ENCODE data around the gene VEGFC. TPM values are rescaled to one million over a fixed set of nuclear protein-coding genes. Genes with fewer than 3 reads are reported as not detected.

The VEGFC gene
- total and polyA plus RNA-seq, 7 experiments from 2014 or later, result not detected

DNA sequence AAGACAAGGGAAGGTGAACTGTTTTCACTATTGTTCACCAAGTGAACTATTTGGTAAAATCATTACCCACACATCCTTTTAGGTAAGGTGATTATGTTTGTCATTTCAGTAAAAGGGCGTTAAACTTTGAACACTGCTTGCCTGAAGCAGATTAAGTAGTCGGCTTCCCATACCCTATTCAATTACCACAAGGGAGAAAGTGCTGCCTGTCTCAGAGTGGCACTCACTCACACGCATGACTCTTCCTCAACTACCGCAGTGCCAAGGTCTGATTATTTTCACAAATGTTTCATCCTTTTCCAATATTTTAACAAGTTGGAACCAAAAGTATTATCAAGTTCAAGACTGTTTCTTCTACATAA, 11.0 kb downstream of the VEGFC start:
- Mint-ChIP-seq H3K4me3 (no peak overlapping the region), H3K9me3 (peaks cover 0 to 5% (median 0%) of the 10 kb centered on the region in 11 donors), H3K27ac (no peak overlapping the region), H3K27me3 (peaks cover 0 to 7% (median 4%) of the 10 kb centered on the region in 5 donors), H3K36me3 (no peaks in the 10 kb centered on the region), H3K4me1 (no peaks in the 10 kb centered on the region)
- Histone ChIP-seq H3K36me3 (ENCODE audit: control insufficient read depth in 2 of 3, insufficient read depth in 3 of 3, low read length in 3 of 3) (no peaks in the 10 kb centered on the region), H3K4me3 (ENCODE audit: low read length) (no peak overlapping the region), H3K27me3 (ENCODE audit: control insufficient read depth in 2 of 2, insufficient read depth in 2 of 2, low read length in 2 of 2) (no peaks in the 10 kb centered on the region), H3K4me1 (ENCODE audit: control insufficient read depth in 2 of 2, insufficient read depth in 2 of 2, low read length in 2 of 2) (no peaks in the 10 kb centered on the region), H3K9me3 (ENCODE audit: control insufficient read depth in 2 of 3, low read length in 3 of 3) (no peaks in the 10 kb centered on the region), H3K27ac (ENCODE audit: low read depth, low read length) (no peak overlapping the region)
- CTCF ChIA-PET, result no interaction called here
- POLR2A ChIA-PET, result no interaction called here
- ATAC-seq (no peak), DNase-seq (no peak)
- intact Hi-C loops (cut with micrococcal nuclease), result no loop called here

DNA sequence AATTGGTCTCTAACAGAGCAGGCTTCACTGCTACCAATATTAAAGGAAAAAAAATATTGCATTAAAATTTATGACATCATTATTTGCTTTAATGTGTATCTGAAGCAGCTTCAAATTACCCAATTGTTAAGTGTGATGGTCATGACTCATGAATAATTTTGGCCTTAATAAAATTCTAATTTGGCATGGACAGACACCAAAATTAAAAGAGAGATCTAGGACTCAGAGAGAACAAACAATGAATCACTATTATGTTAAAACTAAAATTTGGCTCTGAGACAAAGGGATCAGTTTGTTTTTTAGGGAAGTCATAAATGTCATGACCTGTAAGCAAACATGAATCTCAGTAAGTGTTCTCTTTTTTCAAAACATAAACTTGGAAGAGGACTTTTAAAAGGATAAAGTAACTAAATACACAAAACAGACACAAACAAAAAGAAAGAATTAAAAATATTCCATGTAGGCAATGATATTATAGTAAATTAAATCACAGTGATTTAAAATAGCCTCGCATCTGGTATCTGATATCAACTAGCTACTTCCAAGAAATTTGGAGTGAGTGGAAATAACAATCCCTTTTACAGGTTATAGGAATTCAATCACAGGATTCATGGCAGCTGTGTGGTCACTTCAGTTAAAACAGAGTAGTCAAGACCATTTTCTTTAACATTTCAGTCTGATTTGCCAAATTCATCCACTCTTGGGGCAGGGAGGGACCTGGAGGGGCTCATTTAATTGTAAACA, 11.6 kb downstream of the VEGFC start:
- Histone ChIP-seq H3K27me3 (ENCODE audit: control insufficient read depth in 2 of 2, insufficient read depth in 2 of 2, low read length in 2 of 2) (no peaks in the 10 kb centered on the region), H3K4me1 (ENCODE audit: control insufficient read depth in 2 of 2, insufficient read depth in 2 of 2, low read length in 2 of 2) (no peaks in the 10 kb centered on the region), H3K4me3 (ENCODE audit: low read length) (no peak overlapping the region), H3K36me3 (ENCODE audit: control insufficient read depth in 2 of 3, insufficient read depth in 3 of 3, low read length in 3 of 3) (no peaks in the 10 kb centered on the region), H3K9me3 (ENCODE audit: control insufficient read depth in 2 of 3, low read length in 3 of 3) (no peaks in the 10 kb centered on the region), H3K27ac (ENCODE audit: low read depth, low read length) (no peak overlapping the region)
- Mint-ChIP-seq H3K27me3 (peaks cover 0 to 4% (median 1%) of the 10 kb centered on the region in 5 donors), H3K9me3 (peaks cover 0 to 9% (median 0%) of the 10 kb centered on the region in 11 donors), H3K36me3 (no peaks in the 10 kb centered on the region), H3K4me3 (no peak overlapping the region), H3K4me1 (no peaks in the 10 kb centered on the region), H3K27ac (no peak overlapping the region)
- ChIA-PET CTCF (no interaction called here), POLR2A (no interaction called here)
- intact Hi-C loops (cut with micrococcal nuclease), result no loop called here
- DNase-seq (no peak), ATAC-seq (no peak)

DNA sequence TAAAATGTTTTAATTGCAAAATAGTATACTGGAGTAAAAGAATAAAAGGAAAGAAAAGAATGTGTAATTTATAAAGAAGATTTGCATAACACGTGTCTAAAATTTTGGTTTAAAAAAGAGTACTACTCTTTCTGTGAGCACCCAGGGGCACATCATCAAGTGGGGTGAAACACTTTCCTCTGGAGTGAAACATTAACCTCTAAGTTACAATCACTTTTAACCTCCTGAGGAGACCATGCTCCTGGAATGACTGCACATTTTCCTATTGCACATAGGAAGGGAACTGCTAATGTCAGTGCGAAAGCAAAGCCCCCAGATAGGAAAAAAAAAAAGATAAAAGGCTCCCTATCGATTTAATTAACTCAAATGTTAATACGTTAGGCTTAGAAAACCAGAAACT, 13.3 kb downstream of the VEGFC start:
- CTCF ChIA-PET, result no interaction called here
- DNase-seq, result no peak
- H3K4me1 ChIP-seq (ENCODE audit: control insufficient read depth in 2 of 2, insufficient read depth in 2 of 2, low read length in 2 of 2), result no peaks in the 10 kb centered on the region
- peaks cover 0 to 3% (median 0%) of the 10 kb centered on the region in 5 donors for H3K27me3 Mint-ChIP-seq
- intact Hi-C loops (cut with micrococcal nuclease), result no loop called here
- no peak overlapping the region for H3K4me3 Mint-ChIP-seq
- ATAC-seq, result no peak
- H3K27ac ChIP-seq (ENCODE audit: low read depth, low read length), result no peak overlapping the region
- POLR2A ChIA-PET, result no interaction called here
- H3K27me3 ChIP-seq (ENCODE audit: control insufficient read depth in 2 of 2, insufficient read depth in 2 of 2, low read length in 2 of 2), result no peaks in the 10 kb centered on the region
- H3K4me1 Mint-ChIP-seq, result no peaks in the 10 kb centered on the region
- no peaks in the 10 kb centered on the region for H3K9me3 ChIP-seq (ENCODE audit: control insufficient read depth in 2 of 3, low read length in 3 of 3)
- no peaks in the 10 kb centered on the region for H3K36me3 ChIP-seq (ENCODE audit: control insufficient read depth in 2 of 3, insufficient read depth in 3 of 3, low read length in 3 of 3)
- H3K36me3 Mint-ChIP-seq, result no peaks in the 10 kb centered on the region
- H3K27ac Mint-ChIP-seq, result no peak overlapping the region
- H3K9me3 Mint-ChIP-seq, result peaks cover 0 to 4% (median 0%) of the 10 kb centered on the region in 11 donors
- H3K4me3 ChIP-seq (ENCODE audit: low read length), result no peak overlapping the region

DNA sequence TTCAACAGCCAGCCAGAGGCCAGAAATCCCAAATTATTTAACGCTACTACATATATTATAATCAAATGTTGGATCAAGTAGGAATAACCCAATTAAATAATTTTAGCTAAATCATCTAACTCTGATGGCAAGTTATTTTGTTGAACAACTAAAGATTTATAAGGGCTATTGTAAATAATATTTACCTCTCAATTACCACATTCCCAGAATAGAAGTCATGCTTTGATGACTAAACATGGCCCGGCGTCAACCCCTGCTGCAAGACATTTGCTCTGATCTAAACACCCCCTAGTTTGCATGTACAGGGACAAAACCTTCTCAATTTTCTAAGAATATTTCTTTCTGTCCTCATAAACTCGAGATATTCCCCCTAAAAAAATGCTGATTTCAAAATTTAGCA, 14.2 kb downstream of the VEGFC start:
- no peak overlapping the region for H3K4me3 ChIP-seq (ENCODE audit: low read length)
- peaks cover 0 to 4% (median 0%) of the 10 kb centered on the region in 11 donors for H3K9me3 Mint-ChIP-seq

DNA sequence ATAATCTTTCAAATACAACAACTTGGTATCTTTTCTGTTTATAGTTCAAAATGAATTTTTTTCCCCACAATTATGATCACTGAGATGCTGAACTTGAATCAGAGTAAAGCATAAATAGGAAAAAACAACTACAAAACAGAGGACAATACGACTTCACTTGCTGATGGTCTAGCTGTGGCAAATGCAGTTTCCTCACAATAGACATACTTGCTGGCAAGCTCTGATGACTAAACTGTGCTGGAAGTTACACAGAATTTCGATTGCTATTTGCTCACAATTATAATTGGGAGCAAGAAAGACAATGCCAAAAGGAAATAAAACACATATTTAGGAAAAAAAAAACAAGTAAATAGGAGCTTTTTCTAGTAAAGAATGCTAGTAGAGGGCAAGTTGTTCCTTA, 14.7 kb downstream of the VEGFC start:
- Histone ChIP-seq H3K4me3 (ENCODE audit: low read length) (no peak overlapping the region), H3K27me3 (ENCODE audit: control insufficient read depth in 2 of 2, insufficient read depth in 2 of 2, low read length in 2 of 2) (no peaks in the 10 kb centered on the region), H3K4me1 (ENCODE audit: control insufficient read depth in 2 of 2, insufficient read depth in 2 of 2, low read length in 2 of 2) (no peaks in the 10 kb centered on the region), H3K9me3 (ENCODE audit: control insufficient read depth in 2 of 3, low read length in 3 of 3) (no peaks in the 10 kb centered on the region), H3K36me3 (ENCODE audit: control insufficient read depth in 2 of 3, insufficient read depth in 3 of 3, low read length in 3 of 3) (no peaks in the 10 kb centered on the region), H3K27ac (ENCODE audit: low read depth, low read length) (no peak overlapping the region)
- Mint-ChIP-seq H3K27ac (no peak overlapping the region), H3K9me3 (peaks cover 0 to 4% (median 0%) of the 10 kb centered on the region in 11 donors), H3K27me3 (peaks cover 0 to 6% (median 0%) of the 10 kb centered on the region in 5 donors), H3K4me1 (no peaks in the 10 kb centered on the region), H3K4me3 (no peak overlapping the region), H3K36me3 (no peaks in the 10 kb centered on the region)
- POLR2A ChIA-PET, result no interaction called here
- no peak for ATAC-seq
- CTCF ChIA-PET, result no interaction called here
- no peak for DNase-seq
- intact Hi-C loops (cut with micrococcal nuclease), result no loop called here

More for the DNA sequence above, 14.2 kb downstream of the VEGFC start:
- Histone ChIP-seq H3K4me1 (ENCODE audit: control insufficient read depth in 2 of 2, insufficient read depth in 2 of 2, low read length in 2 of 2) (no peaks in the 10 kb centered on the region), H3K27me3 (ENCODE audit: control insufficient read depth in 2 of 2, insufficient read depth in 2 of 2, low read length in 2 of 2) (no peaks in the 10 kb centered on the region), H3K36me3 (ENCODE audit: control insufficient read depth in 2 of 3, insufficient read depth in 3 of 3, low read length in 3 of 3) (no peaks in the 10 kb centered on the region), H3K9me3 (ENCODE audit: control insufficient read depth in 2 of 3, low read length in 3 of 3) (no peaks in the 10 kb centered on the region), H3K27ac (ENCODE audit: low read depth, low read length) (no peak overlapping the region)
- POLR2A ChIA-PET, result no interaction called here
- intact Hi-C loops (cut with micrococcal nuclease), result no loop called here
- ATAC-seq (no peak), DNase-seq (no peak)
- no peak overlapping the region for H3K27ac Mint-ChIP-seq
- peaks cover 0 to 3% (median 0%) of the 10 kb centered on the region in 5 donors for H3K27me3 Mint-ChIP-seq
- no peaks in the 10 kb centered on the region for H3K36me3 Mint-ChIP-seq
- CTCF ChIA-PET, result no interaction called here
- H3K4me1 Mint-ChIP-seq, result no peaks in the 10 kb centered on the region
- H3K4me3 Mint-ChIP-seq, result no peak overlapping the region

DNA sequence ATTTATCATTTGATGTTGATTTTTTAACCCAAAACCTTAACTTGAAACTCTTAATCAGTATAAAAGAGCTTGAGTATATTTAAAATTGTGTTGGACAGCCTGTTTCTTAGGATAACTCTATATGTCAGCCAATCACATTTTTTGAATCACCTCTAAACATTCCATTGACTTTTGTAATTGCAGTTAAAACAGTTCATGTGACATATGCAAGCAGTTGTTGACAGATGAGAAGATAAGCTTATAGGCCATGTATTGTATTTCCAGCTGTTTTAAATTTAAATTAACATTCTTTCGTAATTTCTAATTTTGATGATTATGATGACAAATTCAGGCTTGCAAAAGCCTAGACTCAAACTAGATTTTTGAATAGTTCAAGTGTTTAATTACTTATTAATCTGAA, 17.4 kb downstream of the VEGFC start:
- CTCF ChIA-PET, result no interaction called here

DNA sequence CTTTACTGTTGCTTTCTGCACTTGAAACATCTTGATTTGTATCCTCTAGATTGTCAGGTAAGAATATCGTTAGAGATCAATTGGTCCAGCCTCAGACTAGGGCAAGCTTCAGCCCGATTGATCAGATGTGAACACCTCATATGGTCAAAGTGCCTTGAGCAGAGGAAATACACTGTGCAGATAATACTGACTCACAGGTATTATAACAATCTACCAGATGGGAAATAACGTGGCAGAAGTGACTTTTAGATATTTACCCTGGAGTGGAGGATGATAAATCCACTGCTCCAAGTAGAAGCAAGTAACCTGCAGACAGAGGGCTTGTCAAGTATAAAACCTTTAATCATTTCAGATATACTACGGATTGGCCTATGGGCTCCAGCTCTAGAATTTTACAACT, 17.9 kb downstream of the VEGFC start:
- no peak overlapping the region for H3K27ac ChIP-seq (ENCODE audit: low read depth, low read length)
- H3K27me3 Mint-ChIP-seq, result peaks cover 0 to 3% (median 0%) of the 10 kb centered on the region in 5 donors
- no peak overlapping the region for H3K27ac Mint-ChIP-seq
- POLR2A ChIA-PET, result no interaction called here
- H3K9me3 ChIP-seq (ENCODE audit: control insufficient read depth in 2 of 3, low read length in 3 of 3), result no peaks in the 10 kb centered on the region
- DNase-seq, result no peak
- no peaks in the 10 kb centered on the region for H3K36me3 Mint-ChIP-seq
- no peaks in the 10 kb centered on the region for H3K4me1 Mint-ChIP-seq
- CTCF ChIA-PET, result no interaction called here
- H3K4me1 ChIP-seq (ENCODE audit: control insufficient read depth in 2 of 2, insufficient read depth in 2 of 2, low read length in 2 of 2), result no peaks in the 10 kb centered on the region
- no peak for ATAC-seq
- no peak overlapping the region for H3K4me3 ChIP-seq (ENCODE audit: low read length)
- H3K4me3 Mint-ChIP-seq, result no peak overlapping the region
- no peaks in the 10 kb centered on the region for H3K27me3 ChIP-seq (ENCODE audit: control insufficient read depth in 2 of 2, insufficient read depth in 2 of 2, low read length in 2 of 2)
- H3K9me3 Mint-ChIP-seq, result peaks cover 0 to 4% (median 0%) of the 10 kb centered on the region in 11 donors
- no peaks in the 10 kb centered on the region for H3K36me3 ChIP-seq (ENCODE audit: control insufficient read depth in 2 of 3, insufficient read depth in 3 of 3, low read length in 3 of 3)
- intact Hi-C loops (cut with micrococcal nuclease), result no loop called here

More for the DNA sequence above, 17.4 kb downstream of the VEGFC start:
- no peaks in the 10 kb centered on the region for H3K4me1 ChIP-seq (ENCODE audit: control insufficient read depth in 2 of 2, insufficient read depth in 2 of 2, low read length in 2 of 2)
- no peak for DNase-seq
- intact Hi-C loops (cut with micrococcal nuclease), result no loop called here
- Mint-ChIP-seq H3K4me3 (no peak overlapping the region), H3K9me3 (peaks cover 0 to 4% (median 0%) of the 10 kb centered on the region in 11 donors), H3K27me3 (peaks cover 0 to 4% (median 0%) of the 10 kb centered on the region in 5 donors), H3K27ac (no peak overlapping the region), H3K36me3 (no peaks in the 10 kb centered on the region), H3K4me1 (no peaks in the 10 kb centered on the region)
- H3K9me3 ChIP-seq (ENCODE audit: control insufficient read depth in 2 of 3, low read length in 3 of 3), result no peaks in the 10 kb centered on the region
- no peaks in the 10 kb centered on the region for H3K36me3 ChIP-seq (ENCODE audit: control insufficient read depth in 2 of 3, insufficient read depth in 3 of 3, low read length in 3 of 3)
- H3K27ac ChIP-seq (ENCODE audit: low read depth, low read length), result no peak overlapping the region
- no peaks in the 10 kb centered on the region for H3K27me3 ChIP-seq (ENCODE audit: control insufficient read depth in 2 of 2, insufficient read depth in 2 of 2, low read length in 2 of 2)
- H3K4me3 ChIP-seq (ENCODE audit: low read length), result no peak overlapping the region
- no peak for ATAC-seq
- POLR2A ChIA-PET, result no interaction called here
